ENCODE measurements around the gene CCDC14.
"Not testable (repeated sequence)": the region's sequence is repeated elsewhere in the genome, so short reads cannot be mapped to it uniquely, and the experiment has no call there.

- not testable (repeated sequence) for TF ChIP-seq POLR2AphosphoS5 (IDR thresholded peaks at IDR 0.05; ENCODE audit: borderline replicate concordance, low read depth, low read length); EZH2 (IDR thresholded peaks at IDR 0.05)
Observed at GRCh38 chr3:124008321-124008720, 47.3 kb upstream of the CCDC14 start.
